ENCODE measurements around the gene ITPR1. TPM values are rescaled to one million over a fixed set of nuclear protein-coding genes. Genes with fewer than 3 reads are reported as not detected.

ITPR1 gene
- total RNA-seq, 2 donors from 2014 or later = 254 to 283 TPM

GRCh38 chr3:4850211-4850927 is 357.2 kb downstream of the ITPR1 start:
- Histone ChIP-seq H3K4me3 (no peak overlapping the region), H3K4me1 (ENCODE audit: control insufficient read depth in 1 of 2, low read depth in 2 of 2) (peaks cover 3 to 17% of the 10 kb centered on the region in 2 donors), H3K9me3 (no peaks in the 10 kb centered on the region), H3K27me3 (replicated peaks; ENCODE audit: insufficient read depth) (no peaks in the 10 kb centered on the region), H3K27ac (no peak overlapping the region), H3K36me3 (no peaks in the 10 kb centered on the region)
- no peak for TF ChIP-seq CTCF (IDR thresholded peaks at IDR 0.05)
- ATAC-seq (ENCODE audit: insufficient number of reproducible peaks, low FRiP score, low read depth) (no peak), DNase-seq (ENCODE audit: low spot score) (no peak)

- H3K4me1 ChIP-seq (ENCODE audit: control insufficient read depth in 1 of 2, low read depth in 2 of 2) = peaks cover 3 to 17% of the 10 kb centered on the region in 2 donors
- H3K27ac ChIP-seq = no peak overlapping the region
Measured at GRCh38 chr3:4850928-4851265, 357.7 kb downstream of the ITPR1 start.

GRCh38 chr3:4852780-4853748 is 359.9 kb downstream of the ITPR1 start:
- H3K9me3 ChIP-seq = no peaks in the 10 kb centered on the region
- H3K27ac ChIP-seq = no peak overlapping the region
- no peak overlapping the region for H3K4me3 ChIP-seq
- TF ChIP-seq CTCF (IDR thresholded peaks at IDR 0.05) = no peak
- DNase-seq (ENCODE audit: low spot score) (no peak), ATAC-seq (ENCODE audit: insufficient number of reproducible peaks, low FRiP score, low read depth) (no peak)
- H3K36me3 ChIP-seq = no peaks in the 10 kb centered on the region
- H3K4me1 ChIP-seq (ENCODE audit: control insufficient read depth in 1 of 2, low read depth in 2 of 2) = peaks cover 3 to 17% of the 10 kb centered on the region in 2 donors
- no peaks in the 10 kb centered on the region for H3K27me3 ChIP-seq (replicated peaks; ENCODE audit: insufficient read depth)

More at GRCh38 chr3:4850928-4851265, 357.7 kb downstream of the ITPR1 start:
- no peak for DNase-seq (ENCODE audit: low spot score)
- no peak for TF ChIP-seq CTCF (IDR thresholded peaks at IDR 0.05)
- H3K36me3 ChIP-seq = no peaks in the 10 kb centered on the region
- no peaks in the 10 kb centered on the region for H3K9me3 ChIP-seq
- no peak overlapping the region for H3K4me3 ChIP-seq
- H3K27me3 ChIP-seq (replicated peaks; ENCODE audit: insufficient read depth) = no peaks in the 10 kb centered on the region
- ATAC-seq (ENCODE audit: insufficient number of reproducible peaks, low FRiP score, low read depth) = no peak

GRCh38 chr3:4853749-4854140 is 360.6 kb downstream of the ITPR1 start:
- no peak for TF ChIP-seq CTCF (IDR thresholded peaks at IDR 0.05)
- peaks cover 3 to 16% of the 10 kb centered on the region in 2 donors for H3K4me1 ChIP-seq (ENCODE audit: control insufficient read depth in 1 of 2, low read depth in 2 of 2)
- ATAC-seq (ENCODE audit: insufficient number of reproducible peaks, low FRiP score, low read depth) (no peak), DNase-seq (ENCODE audit: low spot score) (no peak)
- H3K27ac ChIP-seq = no peak overlapping the region
- no peaks in the 10 kb centered on the region for H3K27me3 ChIP-seq (replicated peaks; ENCODE audit: insufficient read depth)
- no peak overlapping the region for H3K4me3 ChIP-seq
- H3K36me3 ChIP-seq = no peaks in the 10 kb centered on the region
- no peaks in the 10 kb centered on the region for H3K9me3 ChIP-seq

- H3K4me3 ChIP-seq = no peak overlapping the region
- H3K27ac ChIP-seq = no peak overlapping the region
- H3K36me3 ChIP-seq = no peaks in the 10 kb centered on the region
- TF ChIP-seq CTCF (IDR thresholded peaks at IDR 0.05) = no peak
- peaks cover 3 to 7% of the 10 kb centered on the region in 2 donors for H3K4me1 ChIP-seq (ENCODE audit: control insufficient read depth in 1 of 2, low read depth in 2 of 2)
- no peaks in the 10 kb centered on the region for H3K9me3 ChIP-seq
- DNase-seq (ENCODE audit: low spot score) (no peak), ATAC-seq (ENCODE audit: insufficient number of reproducible peaks, low FRiP score, low read depth) (no peak)
- no peaks in the 10 kb centered on the region for H3K27me3 ChIP-seq (replicated peaks; ENCODE audit: insufficient read depth)
Measured at GRCh38 chr3:4855676-4856075, 362.5 kb downstream of the ITPR1 start.

All from thoracic aorta (tissue), 2 donors.